OCI-LY3 (cell line): ENCODE data around the gene CHN2.

Source experiments
- H2AFZ ChIP-seq: fragments of 200-600, 300-600 bp; shearing (Covaris generic); 2 replicates; pipeline ENCODE4 v1.6.0; 2014; ENCODE audit warnings: antibody characterized with exemption, low read depth, low read length
- H3K27ac ChIP-seq: fragments of 200-600, 300-600 bp; sonication (generic); 2 replicates; pipeline ENCODE4 v1.5.1; 2014; ENCODE audit warnings: mild to moderate bottlenecking, low read length, moderate library complexity, mixed read lengths
- H3K27me3 ChIP-seq: fragments of 200-600, 300-600 bp; sonication (generic); 2 replicates; pipeline ENCODE4 v1.6.1; 2014; ENCODE audit warnings: low read depth, low read length, mixed read lengths
- H3K36me3 ChIP-seq: fragments of 200-600, 300-600 bp; sonication (generic); replicated peaks from 2 replicates; pipeline ENCODE3; 2014; ENCODE audit warnings: low read depth, low read length, mixed read lengths
- H3K4me1 ChIP-seq: fragments of 300-600, 200-600 bp; sonication (generic); 2 replicates; pipeline ENCODE4 v1.6.1; 2014; ENCODE audit warnings: low read length, mixed read lengths
- H3K4me2 ChIP-seq: fragments of 200-600, 300-600 bp; sonication (generic); 2 replicates; pipeline ENCODE4 v1.6.1; 2014; ENCODE audit warnings: low read length, mixed read lengths
- H3K4me3 ChIP-seq: fragments of 300-600, 200-600 bp; sonication (generic); 2 replicates; pipeline ENCODE4 v1.5.1; 2014; ENCODE audit warnings: antibody characterized with exemption, mild to moderate bottlenecking, low read length, moderate library complexity
- H3K79me2 ChIP-seq: fragments of 300-600, 200-600 bp; shearing (Covaris generic); 2 replicates; pipeline ENCODE4 v1.6.1; 2014; ENCODE audit warnings: mild to moderate bottlenecking, low read length, mixed read lengths
- H3K9ac ChIP-seq: fragments of 300-600, 200-600 bp; shearing (Covaris generic); 2 replicates; pipeline ENCODE4 v1.6.0; 2014; ENCODE audit warnings: mild to moderate bottlenecking, low read length, moderate library complexity
- H3K9me3 ChIP-seq: fragments of 200-600, 300-600 bp; shearing (Covaris generic); 2 replicates; pipeline ENCODE4 v1.6.1; 2014; ENCODE audit warnings: low read length, mixed read lengths; ENCODE audit not compliant: insufficient read depth
- H4K20me1 ChIP-seq: fragments of 200-600, 300-600 bp; sonication (generic); 2 replicates; pipeline ENCODE4 v1.6.1; 2016; ENCODE audit warnings: low read length, mixed read lengths; ENCODE audit not compliant: insufficient read depth
- EZH2phosphoT487 ChIP-seq: fragments of 200-600 bp; shearing (Covaris generic); IDR thresholded peaks from 2 replicates; pipeline ENCODE4 v1.6.1; 2018; ENCODE audit warnings: antibody characterized with exemption, mixed run types, low read depth
- TF ChIP-seq, protein P1 (sequence below): fragments of 200-600, 300-600 bp; sonication (generic); IDR thresholded peaks from 2 replicates; pipeline ENCODE4 v1.5.1; 2014; ENCODE audit warnings: antibody characterized with exemption, low read length, low read depth

CHN2 gene

DNA sequence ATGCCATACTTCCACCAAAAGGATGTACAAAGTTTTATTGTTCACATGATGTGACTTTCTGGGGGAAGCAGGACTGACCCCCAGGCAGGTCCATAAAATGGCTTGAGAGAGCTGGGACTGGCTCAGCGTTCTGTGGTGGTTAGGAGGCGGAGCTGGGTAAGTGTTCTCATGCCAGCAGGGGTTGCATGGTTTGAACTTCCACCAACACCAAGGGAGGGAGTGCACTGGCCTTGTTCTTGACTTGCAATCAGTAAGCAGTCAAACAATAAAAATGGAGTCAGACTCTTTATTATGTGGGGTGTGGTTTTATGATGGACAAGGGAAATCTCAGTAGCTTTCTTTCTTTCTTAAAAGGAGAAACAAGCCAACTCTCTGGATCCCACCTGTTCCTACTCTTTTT lies 273.6 kb downstream of the CHN2 start:
- Histone ChIP-seq H3K79me2 (no peaks in the 10 kb centered on the region), H2AFZ (no peak overlapping the region), H3K9ac (no peak overlapping the region), H4K20me1 (no peaks in the 10 kb centered on the region), H3K4me2 (no peak overlapping the region), H3K27ac (no peak overlapping the region), H3K36me3 (no peaks in the 10 kb centered on the region), H3K27me3 (no peaks in the 10 kb centered on the region), H3K4me3 (no peak overlapping the region), H3K4me1 (no peaks in the 10 kb centered on the region), H3K9me3 (no peaks in the 10 kb centered on the region)
- TF ChIP-seq EZH2phosphoT487: no peak
- TF ChIP-seq, protein P1, sequence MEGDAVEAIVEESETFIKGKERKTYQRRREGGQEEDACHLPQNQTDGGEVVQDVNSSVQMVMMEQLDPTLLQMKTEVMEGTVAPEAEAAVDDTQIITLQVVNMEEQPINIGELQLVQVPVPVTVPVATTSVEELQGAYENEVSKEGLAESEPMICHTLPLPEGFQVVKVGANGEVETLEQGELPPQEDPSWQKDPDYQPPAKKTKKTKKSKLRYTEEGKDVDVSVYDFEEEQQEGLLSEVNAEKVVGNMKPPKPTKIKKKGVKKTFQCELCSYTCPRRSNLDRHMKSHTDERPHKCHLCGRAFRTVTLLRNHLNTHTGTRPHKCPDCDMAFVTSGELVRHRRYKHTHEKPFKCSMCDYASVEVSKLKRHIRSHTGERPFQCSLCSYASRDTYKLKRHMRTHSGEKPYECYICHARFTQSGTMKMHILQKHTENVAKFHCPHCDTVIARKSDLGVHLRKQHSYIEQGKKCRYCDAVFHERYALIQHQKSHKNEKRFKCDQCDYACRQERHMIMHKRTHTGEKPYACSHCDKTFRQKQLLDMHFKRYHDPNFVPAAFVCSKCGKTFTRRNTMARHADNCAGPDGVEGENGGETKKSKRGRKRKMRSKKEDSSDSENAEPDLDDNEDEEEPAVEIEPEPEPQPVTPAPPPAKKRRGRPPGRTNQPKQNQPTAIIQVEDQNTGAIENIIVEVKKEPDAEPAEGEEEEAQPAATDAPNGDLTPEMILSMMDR: no peak

DNA sequence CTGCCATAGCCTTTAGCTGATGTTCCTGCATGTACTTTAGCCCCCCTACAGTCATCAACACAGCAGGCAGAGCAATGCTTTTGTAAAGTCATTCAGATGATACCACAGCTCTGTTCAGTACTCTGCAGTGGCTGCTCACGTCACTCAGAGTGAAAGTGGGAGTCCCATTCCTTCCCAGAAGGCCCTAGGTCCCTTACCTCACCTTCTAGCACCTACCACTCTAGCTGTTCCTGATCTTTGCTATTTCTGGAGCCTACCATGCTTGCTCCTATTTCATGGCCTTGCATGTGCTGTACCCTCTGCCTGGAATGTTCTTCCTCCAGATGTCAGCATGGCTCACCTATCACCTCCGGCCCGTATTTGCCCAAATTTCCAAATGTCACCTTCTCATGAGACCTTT lies 274.7 kb downstream of the CHN2 start:
- TF ChIP-seq EZH2phosphoT487: no peak
- TF ChIP-seq, protein P1: no peak
- Histone ChIP-seq H2AFZ (no peak overlapping the region), H3K27ac (no peak overlapping the region), H3K9ac (no peak overlapping the region), H4K20me1 (no peaks in the 10 kb centered on the region), H3K9me3 (no peaks in the 10 kb centered on the region), H3K79me2 (no peaks in the 10 kb centered on the region), H3K4me2 (no peak overlapping the region), H3K4me3 (no peak overlapping the region), H3K27me3 (peaks cover 2% of the 10 kb centered on the region; the same call in 1 of the 2 replicates), H3K4me1 (no peaks in the 10 kb centered on the region), H3K36me3 (no peaks in the 10 kb centered on the region)

DNA sequence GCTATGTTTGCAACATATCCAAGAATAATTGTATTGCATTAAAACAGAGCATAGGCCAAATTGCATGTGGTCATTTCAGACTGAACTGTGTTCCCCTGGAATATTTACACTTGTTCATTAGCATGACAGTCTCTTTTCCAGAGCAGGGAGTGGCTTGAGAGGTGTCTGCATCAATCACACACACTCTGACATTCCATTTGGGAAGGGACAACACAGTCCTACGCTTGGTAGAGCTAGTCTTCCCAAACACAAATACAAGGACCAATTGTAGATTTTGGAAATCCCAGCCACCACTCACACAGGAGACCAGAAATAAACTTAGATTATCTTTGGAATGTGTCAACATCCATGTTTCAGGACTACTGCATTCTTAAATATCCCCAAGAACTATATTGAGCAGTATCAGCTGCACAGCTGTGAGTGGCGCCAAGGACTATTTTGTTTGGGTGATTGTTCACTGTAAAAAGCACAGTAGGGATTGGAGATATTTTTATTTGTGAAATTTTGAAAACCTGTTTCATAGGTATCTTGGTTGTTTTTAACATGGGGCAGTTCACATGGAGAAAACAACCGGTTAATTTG lies 275.5 kb downstream of the CHN2 start:
- TF ChIP-seq EZH2phosphoT487: no peak
- TF ChIP-seq, protein P1: no peak
- no peaks in the 10 kb centered on the region for H4K20me1 ChIP-seq
- peaks cover 7% of the 10 kb centered on the region; the same call in 1 of the 2 replicates for H3K27me3 ChIP-seq
- no peak overlapping the region for H3K9ac ChIP-seq
- no peaks in the 10 kb centered on the region for H3K4me1 ChIP-seq
- no peaks in the 10 kb centered on the region for H3K36me3 ChIP-seq
- H3K4me2 ChIP-seq: no peak overlapping the region
- H3K79me2 ChIP-seq: no peaks in the 10 kb centered on the region
- H3K27ac ChIP-seq: no peak overlapping the region
- H3K4me3 ChIP-seq: no peak overlapping the region
- H3K9me3 ChIP-seq: no peaks in the 10 kb centered on the region
- no peak overlapping the region for H2AFZ ChIP-seq

DNA sequence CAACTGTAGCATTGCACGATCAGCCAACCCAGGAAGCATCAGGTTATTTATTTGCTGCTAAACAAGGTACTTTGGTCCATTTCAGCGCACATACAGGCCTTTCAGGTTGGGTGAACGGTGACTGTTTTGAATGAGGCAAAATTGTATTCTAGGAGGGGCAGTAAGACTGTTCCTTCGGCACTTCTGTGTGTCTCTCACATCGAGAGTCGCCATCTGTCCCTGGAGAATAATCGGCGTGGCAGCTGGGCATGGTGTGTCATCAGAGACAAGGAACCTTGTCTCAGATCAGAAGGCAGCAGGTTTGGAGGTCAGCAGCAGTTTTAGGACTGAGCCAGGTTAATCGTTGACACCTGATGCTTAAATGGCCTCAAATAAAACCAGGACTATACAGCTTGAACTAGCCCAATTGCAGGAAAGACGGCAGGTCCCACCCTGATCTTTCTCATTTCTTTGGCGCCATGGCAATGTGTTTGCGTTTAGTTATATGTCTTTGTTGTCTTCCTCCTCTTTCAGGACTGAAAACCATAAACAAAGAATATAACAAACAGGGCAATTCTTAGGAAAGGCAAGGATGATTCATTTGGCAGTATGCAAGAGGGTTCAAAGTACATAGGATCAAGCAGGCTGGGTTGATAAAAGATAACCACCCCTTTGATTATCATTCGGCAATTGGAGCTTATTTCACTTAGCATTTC lies 277.0 kb downstream of the CHN2 start:
- H3K4me2 ChIP-seq: no peak overlapping the region
- H3K9ac ChIP-seq: no peak overlapping the region
- no peaks in the 10 kb centered on the region for H3K36me3 ChIP-seq
- no peak overlapping the region for H3K27ac ChIP-seq
- TF ChIP-seq EZH2phosphoT487: no peak
- TF ChIP-seq, protein P1: no peak
- H3K4me1 ChIP-seq: no peaks in the 10 kb centered on the region
- H3K4me3 ChIP-seq: no peak overlapping the region
- no peaks in the 10 kb centered on the region for H3K9me3 ChIP-seq
- no peak overlapping the region for H2AFZ ChIP-seq
- H3K79me2 ChIP-seq: no peaks in the 10 kb centered on the region
- H4K20me1 ChIP-seq: no peaks in the 10 kb centered on the region
- peaks cover 11% of the 10 kb centered on the region for H3K27me3 ChIP-seq
